ENCODE measurements around the gene MAN2C1. TPM values are rescaled to one million over a fixed set of nuclear protein-coding genes. Genes with fewer than 3 reads are reported as not detected.

MAN2C1 gene
- total and polyA plus RNA-seq, 9 of the 15 experiments (the other 6 are each of a cell fraction or from before 2014, with no cell fraction given) = 2.0 to 141 (median 39.9) TPM

GRCh38 chr15:75347222-75348033, 21.0 kb downstream of the MAN2C1 start (continued):
- peak in 1 of 2 experiments; percentile 38; a peak in 2 of 4 replicates for TF ChIP-seq MAZ (CRISPR knock-in tag; conservative IDR thresholded peaks at IDR 0.05 in 1 of 2, IDR thresholded peaks at IDR 0.05 in 1 of 2)
- TF ChIP-seq, protein P1, sequence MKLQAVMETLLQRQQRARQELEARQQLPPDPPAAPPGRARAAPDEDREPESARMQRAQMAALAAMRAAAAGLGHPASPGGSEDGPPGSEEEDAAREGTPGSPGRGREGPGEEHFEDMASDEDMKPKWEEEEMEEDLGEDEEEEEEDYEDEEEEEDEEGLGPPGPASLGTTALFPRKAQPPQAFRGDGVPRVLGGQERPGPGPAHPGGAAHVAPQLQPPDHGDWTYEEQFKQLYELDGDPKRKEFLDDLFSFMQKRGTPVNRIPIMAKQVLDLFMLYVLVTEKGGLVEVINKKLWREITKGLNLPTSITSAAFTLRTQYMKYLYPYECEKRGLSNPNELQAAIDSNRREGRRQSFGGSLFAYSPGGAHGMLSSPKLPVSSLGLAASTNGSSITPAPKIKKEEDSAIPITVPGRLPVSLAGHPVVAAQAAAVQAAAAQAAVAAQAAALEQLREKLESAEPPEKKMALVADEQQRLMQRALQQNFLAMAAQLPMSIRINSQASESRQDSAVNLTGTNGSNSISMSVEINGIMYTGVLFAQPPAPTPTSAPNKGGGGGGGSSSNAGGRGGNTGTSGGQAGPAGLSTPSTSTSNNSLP (IDR thresholded peaks at IDR 0.05; ENCODE audit: borderline replicate concordance, low read depth, low read length) = no peak
- peak; percentile 34 for TF ChIP-seq PHF20 (IDR thresholded peaks at IDR 0.05; ENCODE audit: partially characterized antibody)
- peak; percentile 81 for TF ChIP-seq POLR2G (IDR thresholded peaks at IDR 0.05; ENCODE audit: low read depth, low read length)
- TF ChIP-seq RBM22 (IDR thresholded peaks at IDR 0.05; ENCODE audit: low read depth, low read length, poor library complexity, severe bottlenecking) = peak; percentile 67
- TF ChIP-seq FOXJ3 (CRISPR knock-in tag; IDR thresholded peaks at IDR 0.05) = no peak
- TF ChIP-seq, protein P2, sequence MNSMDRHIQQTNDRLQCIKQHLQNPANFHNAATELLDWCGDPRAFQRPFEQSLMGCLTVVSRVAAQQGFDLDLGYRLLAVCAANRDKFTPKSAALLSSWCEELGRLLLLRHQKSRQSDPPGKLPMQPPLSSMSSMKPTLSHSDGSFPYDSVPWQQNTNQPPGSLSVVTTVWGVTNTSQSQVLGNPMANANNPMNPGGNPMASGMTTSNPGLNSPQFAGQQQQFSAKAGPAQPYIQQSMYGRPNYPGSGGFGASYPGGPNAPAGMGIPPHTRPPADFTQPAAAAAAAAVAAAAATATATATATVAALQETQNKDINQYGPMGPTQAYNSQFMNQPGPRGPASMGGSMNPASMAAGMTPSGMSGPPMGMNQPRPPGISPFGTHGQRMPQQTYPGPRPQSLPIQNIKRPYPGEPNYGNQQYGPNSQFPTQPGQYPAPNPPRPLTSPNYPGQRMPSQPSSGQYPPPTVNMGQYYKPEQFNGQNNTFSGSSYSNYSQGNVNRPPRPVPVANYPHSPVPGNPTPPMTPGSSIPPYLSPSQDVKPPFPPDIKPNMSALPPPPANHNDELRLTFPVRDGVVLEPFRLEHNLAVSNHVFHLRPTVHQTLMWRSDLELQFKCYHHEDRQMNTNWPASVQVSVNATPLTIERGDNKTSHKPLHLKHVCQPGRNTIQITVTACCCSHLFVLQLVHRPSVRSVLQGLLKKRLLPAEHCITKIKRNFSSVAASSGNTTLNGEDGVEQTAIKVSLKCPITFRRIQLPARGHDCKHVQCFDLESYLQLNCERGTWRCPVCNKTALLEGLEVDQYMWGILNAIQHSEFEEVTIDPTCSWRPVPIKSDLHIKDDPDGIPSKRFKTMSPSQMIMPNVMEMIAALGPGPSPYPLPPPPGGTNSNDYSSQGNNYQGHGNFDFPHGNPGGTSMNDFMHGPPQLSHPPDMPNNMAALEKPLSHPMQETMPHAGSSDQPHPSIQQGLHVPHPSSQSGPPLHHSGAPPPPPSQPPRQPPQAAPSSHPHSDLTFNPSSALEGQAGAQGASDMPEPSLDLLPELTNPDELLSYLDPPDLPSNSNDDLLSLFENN (IDR thresholded peaks at IDR 0.05; ENCODE audit: low read depth in 2 of 2, low read length in 2 of 2) = no peak
- TF ChIP-seq SNIP1 (IDR thresholded peaks at IDR 0.05; ENCODE audit: low read depth) = no peak
- TF ChIP-seq POLR2AphosphoS2 (IDR thresholded peaks at IDR 0.05; ENCODE audit: low read length) = no peak
- TF ChIP-seq, protein P3, sequence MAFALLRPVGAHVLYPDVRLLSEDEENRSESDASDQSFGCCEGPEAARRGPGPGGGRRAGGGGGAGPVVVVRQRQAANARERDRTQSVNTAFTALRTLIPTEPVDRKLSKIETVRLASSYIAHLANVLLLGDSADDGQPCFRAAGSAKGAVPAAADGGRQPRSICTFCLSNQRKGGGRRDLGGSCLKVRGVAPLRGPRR (CRISPR knock-in tag; IDR thresholded peaks at IDR 0.05) = 0 out of 2 replicates have a peak, but pooled peaks have one; percentile 13
- TF ChIP-seq SOX6 (IDR thresholded peaks at IDR 0.05) = no peak
- peak; percentile 46; the same call in 1 of the 2 replicates for TF ChIP-seq PHF8 (IDR thresholded peaks at IDR 0.05; ENCODE audit: borderline replicate concordance, low read length)
- TF ChIP-seq NFE2 (IDR thresholded peaks at IDR 0.05; ENCODE audit: low read depth) = no peak
- TF ChIP-seq YY1 (IDR thresholded peaks at IDR 0.05; ENCODE audit: borderline replicate concordance in 1 of 3, control insufficient read depth in 1 of 3, extremely low read depth in 1 of 3, insufficient read depth in 3 of 3, insufficient read length in 1 of 3, insufficient replicate concordance in 2 of 3, low read depth in 1 of 3, low read length in 2 of 3) = peak in 1 of 3 experiments; percentile 23
- 0 out of 2 replicates have a peak, but pooled peaks have one; percentile 48 for TF ChIP-seq LCOR (CRISPR knock-in tag; IDR thresholded peaks at IDR 0.05)
- no peak for TF ChIP-seq MAFF (IDR thresholded peaks at IDR 0.05; ENCODE audit: low read length)
- 0 out of 2 replicates have a peak, but pooled peaks have one; percentile 31 for TF ChIP-seq SUPT5H (IDR thresholded peaks at IDR 0.05)
- TF ChIP-seq CREB1 (IDR thresholded peaks at IDR 0.05) = no peak
- TF ChIP-seq CREB1 (CRISPR knock-in tag; IDR thresholded peaks at IDR 0.05) = peak; percentile 54; the same call in 1 of the 2 replicates
- no peak for TF ChIP-seq RBM15 (IDR thresholded peaks at IDR 0.05; ENCODE audit: insufficient read depth, low read length)
- TF ChIP-seq RCOR1 (IDR thresholded peaks at IDR 0.05; ENCODE audit: borderline replicate concordance in 1 of 2, low read depth in 2 of 2, low read length in 2 of 2) = no peak
- TF ChIP-seq ZNF785 (CRISPR knock-in tag; IDR thresholded peaks at IDR 0.05) = no peak
